OCI-LY1 (cell line): Measurements from ENCODE around the gene PRKG1.

Experiments used
- EZH2 ChIP-seq: fragments of 200-600 bp; sonication (generic), shearing (Covaris generic); IDR thresholded peaks from 2 replicates; pipeline ENCODE4 v1.8.0; 2017; ENCODE audit warnings: borderline replicate concordance, mixed run types, mild to moderate bottlenecking, antibody characterized with exemption, low read length, moderate library complexity, mixed read lengths
- TF ChIP-seq, protein P1 (sequence below): fragments of 200-600 bp; sonication (generic), shearing (Covaris generic); IDR thresholded peaks from 2 replicates; pipeline ENCODE4 v1.5.1; 2017; ENCODE audit warnings: mild to moderate bottlenecking, antibody characterized with exemption, low read length, moderate library complexity, mixed read lengths

DNA sequence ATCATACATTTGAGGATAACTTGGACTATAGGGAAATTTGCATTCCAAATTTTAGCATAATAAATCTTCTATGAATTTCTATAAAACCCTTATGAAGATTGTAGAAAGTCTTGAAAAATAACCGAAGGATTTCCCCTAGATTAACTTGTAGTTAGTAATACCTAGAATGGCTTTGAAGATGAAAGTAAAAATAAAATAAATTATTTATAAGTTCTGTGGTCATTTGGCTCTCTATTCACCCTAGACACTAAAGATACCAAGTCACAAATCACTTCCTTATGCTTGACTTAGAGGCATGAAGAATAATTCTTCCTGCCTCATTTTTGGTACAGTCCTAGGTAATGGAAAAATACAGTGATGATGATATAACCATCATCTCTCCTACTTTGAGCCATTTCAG, 545.8 kb downstream of the PRKG1 start:
- TF ChIP-seq, protein P1, sequence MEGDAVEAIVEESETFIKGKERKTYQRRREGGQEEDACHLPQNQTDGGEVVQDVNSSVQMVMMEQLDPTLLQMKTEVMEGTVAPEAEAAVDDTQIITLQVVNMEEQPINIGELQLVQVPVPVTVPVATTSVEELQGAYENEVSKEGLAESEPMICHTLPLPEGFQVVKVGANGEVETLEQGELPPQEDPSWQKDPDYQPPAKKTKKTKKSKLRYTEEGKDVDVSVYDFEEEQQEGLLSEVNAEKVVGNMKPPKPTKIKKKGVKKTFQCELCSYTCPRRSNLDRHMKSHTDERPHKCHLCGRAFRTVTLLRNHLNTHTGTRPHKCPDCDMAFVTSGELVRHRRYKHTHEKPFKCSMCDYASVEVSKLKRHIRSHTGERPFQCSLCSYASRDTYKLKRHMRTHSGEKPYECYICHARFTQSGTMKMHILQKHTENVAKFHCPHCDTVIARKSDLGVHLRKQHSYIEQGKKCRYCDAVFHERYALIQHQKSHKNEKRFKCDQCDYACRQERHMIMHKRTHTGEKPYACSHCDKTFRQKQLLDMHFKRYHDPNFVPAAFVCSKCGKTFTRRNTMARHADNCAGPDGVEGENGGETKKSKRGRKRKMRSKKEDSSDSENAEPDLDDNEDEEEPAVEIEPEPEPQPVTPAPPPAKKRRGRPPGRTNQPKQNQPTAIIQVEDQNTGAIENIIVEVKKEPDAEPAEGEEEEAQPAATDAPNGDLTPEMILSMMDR, result no peak
- TF ChIP-seq EZH2, result no peak
